ENCODE results near the gene YY1AP1.
"Not testable (repeated sequence)": the region's sequence is repeated elsewhere in the genome, so short reads cannot be mapped to it uniquely, and the experiment has no call there.

Gene YY1AP1

GRCh38 chr1:155645648-155646047 is 42.9 kb downstream of the YY1AP1 start:
- no peak for DNase-seq (ENCODE audit: low read depth in 3 of 3)

- no peak for DNase-seq (ENCODE audit: low read depth in 3 of 3)
Measured at GRCh38 chr1:155645034-155645598, 43.5 kb downstream of the YY1AP1 start.

GRCh38 chr1:155643230-155643629 is 45.3 kb downstream of the YY1AP1 start:
- no peak for DNase-seq (ENCODE audit: low read depth in 3 of 3)

GRCh38 chr1:155642559-155643180 is 45.9 kb downstream of the YY1AP1 start:
- DNase-seq (ENCODE audit: low read depth in 3 of 3), result not testable (repeated sequence)

- DNase-seq (ENCODE audit: low read depth in 3 of 3), result no peak
Measured at GRCh38 chr1:155640367-155640766, 48.2 kb downstream of the YY1AP1 start.

- no peak for DNase-seq (ENCODE audit: low read depth in 3 of 3)
Measured at GRCh38 chr1:155636397-155637153, 52.0 kb downstream of the YY1AP1 start.

- not testable (repeated sequence) for DNase-seq (ENCODE audit: low read depth in 3 of 3)
Measured at GRCh38 chr1:155626428-155626827, 62.1 kb downstream of the YY1AP1 start.

- no peak for DNase-seq (ENCODE audit: low read depth in 3 of 3)
Measured at GRCh38 chr1:155623357-155623756, 65.2 kb downstream of the YY1AP1 start.

GRCh38 chr1:155622191-155622590 is 66.4 kb downstream of the YY1AP1 start:
- no peak for DNase-seq (ENCODE audit: low read depth in 3 of 3)

GRCh38 chr1:155613226-155613625 is 75.3 kb downstream of the YY1AP1 start:
- not testable (repeated sequence) for DNase-seq (ENCODE audit: low read depth in 3 of 3)

- DNase-seq (ENCODE audit: low read depth in 3 of 3), result not testable (repeated sequence)
Measured at GRCh38 chr1:155610257-155610647, 78.3 kb downstream of the YY1AP1 start.

GRCh38 chr1:155609515-155610256 is 78.9 kb downstream of the YY1AP1 start, which contains the start of gene MSTO1:
Gene MSTO1 (plus strand): TSS chr1:155610218. CDS start chr1:155610249, 31 bp downstream.
- peak; percentile 97 to 99 (median 99) for DNase-seq (ENCODE audit: low read depth in 3 of 3)
